ENCODE measurements around the gene YIPF1.
A peak's percentile ranks its signal among the peaks of the same experiment; 100 is the strongest.

The YIPF1 gene

GRCh38 chr1:53837646-53837923 is 52.0 kb downstream of the YIPF1 start:
- Histone ChIP-seq H3K36me3 (replicated peaks; ENCODE audit: insufficient read depth, low read length) (peaks cover 4% of the 10 kb centered on the region; the same call in 1 of the 2 replicates), H3K9ac (ENCODE audit: low read length) (peak overlapping the region; percentile 99), H3K9me2 (replicated peaks; ENCODE audit: insufficient read depth, low read length) (no peaks in the 10 kb centered on the region), H3K9me3 (replicated peaks; ENCODE audit: insufficient read depth, low read length) (no peaks in the 10 kb centered on the region), H3F3A (ENCODE audit: insufficient read depth, low read length) (no peaks in the 10 kb centered on the region), H3K27ac (ENCODE audit: low read length) (peak overlapping the region; percentile 99; the same call in 1 of the 2 replicates), H3K27me3 (replicated peaks; ENCODE audit: insufficient read depth, low read length) (no peaks in the 10 kb centered on the region), H3K4me2 (ENCODE audit: low read depth, low read length) (peak overlapping the region; percentile 68), H3K4me1 (ENCODE audit: low read length) (peaks cover 4% of the 10 kb centered on the region; the same call in 1 of the 2 replicates), H4K20me1 (ENCODE audit: insufficient read depth, low read length) (no peaks in the 10 kb centered on the region; the same call in 1 of the 2 replicates), H2AFZ (ENCODE audit: low read length) (peak overlapping the region; percentile 92), H3K4me3 (ENCODE audit: low read length) (peak overlapping the region; percentile 96), H3K79me2 (ENCODE audit: low read length) (peaks cover 53% of the 10 kb centered on the region)
- no peak for TF ChIP-seq EZH2phosphoT487 (IDR thresholded peaks at IDR 0.05; ENCODE audit: low read length)
- TF ChIP-seq EZH2 (optimal IDR thresholded peaks at IDR 0.05; ENCODE audit: low read depth, low read length) = no peak
- TF ChIP-seq CTCF (IDR thresholded peaks at IDR 0.05; ENCODE audit: low read length) = no peak
- DNase-seq = no peak

- H3K9ac ChIP-seq (ENCODE audit: low read length) = no peak overlapping the region
- H3K4me3 ChIP-seq (ENCODE audit: low read length) = no peak overlapping the region
- no peaks in the 10 kb centered on the region for H3F3A ChIP-seq (ENCODE audit: insufficient read depth, low read length)
- no peak for TF ChIP-seq CTCF (IDR thresholded peaks at IDR 0.05; ENCODE audit: low read length)
- no peak for TF ChIP-seq EZH2 (optimal IDR thresholded peaks at IDR 0.05; ENCODE audit: low read depth, low read length)
- no peaks in the 10 kb centered on the region; the same call in 1 of the 2 replicates for H4K20me1 ChIP-seq (ENCODE audit: insufficient read depth, low read length)
- H3K27ac ChIP-seq (ENCODE audit: low read length) = no peak overlapping the region
- H3K9me2 ChIP-seq (replicated peaks; ENCODE audit: insufficient read depth, low read length) = no peaks in the 10 kb centered on the region
- H3K4me2 ChIP-seq (ENCODE audit: low read depth, low read length) = no peak overlapping the region
- H3K79me2 ChIP-seq (ENCODE audit: low read length) = peaks cover 62% of the 10 kb centered on the region
- no peaks in the 10 kb centered on the region for H3K9me3 ChIP-seq (replicated peaks; ENCODE audit: insufficient read depth, low read length)
- peaks cover 4% of the 10 kb centered on the region; the same call in 1 of the 2 replicates for H3K4me1 ChIP-seq (ENCODE audit: low read length)
- no peak for DNase-seq
- H3K36me3 ChIP-seq (replicated peaks; ENCODE audit: insufficient read depth, low read length) = peaks cover 4% of the 10 kb centered on the region; the same call in 1 of the 2 replicates
- no peak overlapping the region for H2AFZ ChIP-seq (ENCODE audit: low read length)
- H3K27me3 ChIP-seq (replicated peaks; ENCODE audit: insufficient read depth, low read length) = no peaks in the 10 kb centered on the region
Observed at GRCh38 chr1:53835491-53835890, 54.1 kb downstream of the YIPF1 start.

GRCh38 chr1:53834776-53835175 is 54.8 kb downstream of the YIPF1 start:
- H4K20me1 ChIP-seq (ENCODE audit: insufficient read depth, low read length) = no peaks in the 10 kb centered on the region; the same call in 1 of the 2 replicates
- no peak overlapping the region for H2AFZ ChIP-seq (ENCODE audit: low read length)
- peaks cover 62% of the 10 kb centered on the region for H3K79me2 ChIP-seq (ENCODE audit: low read length)
- no peak for TF ChIP-seq EZH2 (optimal IDR thresholded peaks at IDR 0.05; ENCODE audit: low read depth, low read length)
- no peak for TF ChIP-seq CTCF (IDR thresholded peaks at IDR 0.05; ENCODE audit: low read length)
- H3F3A ChIP-seq (ENCODE audit: insufficient read depth, low read length) = no peaks in the 10 kb centered on the region
- H3K27ac ChIP-seq (ENCODE audit: low read length) = no peak overlapping the region
- H3K27me3 ChIP-seq (replicated peaks; ENCODE audit: insufficient read depth, low read length) = no peaks in the 10 kb centered on the region
- H3K9me2 ChIP-seq (replicated peaks; ENCODE audit: insufficient read depth, low read length) = no peaks in the 10 kb centered on the region
- no peak for DNase-seq
- H3K4me3 ChIP-seq (ENCODE audit: low read length) = no peak overlapping the region
- no peak overlapping the region for H3K4me2 ChIP-seq (ENCODE audit: low read depth, low read length)
- H3K9ac ChIP-seq (ENCODE audit: low read length) = no peak overlapping the region
- H3K4me1 ChIP-seq (ENCODE audit: low read length) = peaks cover 4% of the 10 kb centered on the region; the same call in 1 of the 2 replicates
- H3K9me3 ChIP-seq (replicated peaks; ENCODE audit: insufficient read depth, low read length) = no peaks in the 10 kb centered on the region
- peaks cover 4% of the 10 kb centered on the region; the same call in 1 of the 2 replicates for H3K36me3 ChIP-seq (replicated peaks; ENCODE audit: insufficient read depth, low read length)
